Dedifferentiated amniotic fluid mesenchymal stem cell (primary cell): Measurements from ENCODE around the gene ADORA1.
A peak's percentile ranks its signal among the peaks of the same experiment; 100 is the strongest.

Experiments
- DNase-seq: peaks from one replicate; pipeline ENCODE4 v3.0.0-alpha.2; 2016; ENCODE audit errors: extremely low spot score

The ADORA1 gene

DNA sequence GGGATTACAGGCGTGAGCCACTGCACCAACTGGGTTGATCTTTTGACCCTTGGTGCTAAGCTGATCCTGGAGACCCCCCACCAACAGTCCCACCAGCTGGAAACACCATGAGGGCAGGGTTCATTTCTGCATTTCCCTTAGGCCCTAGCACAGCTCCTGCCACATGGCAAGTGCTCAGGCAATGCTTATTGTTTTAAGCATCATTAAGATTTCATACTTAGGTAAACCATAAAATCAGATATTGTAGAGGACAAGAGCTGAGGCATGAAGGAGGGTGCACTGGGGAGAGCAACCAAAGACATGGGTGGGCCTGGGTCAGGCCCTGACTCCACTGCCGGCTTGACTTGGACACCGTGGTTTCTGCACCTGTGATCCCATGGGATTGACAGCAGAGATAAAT lies 84.3 kb downstream of the ADORA1 start:
- DNase-seq, result no peak

DNA sequence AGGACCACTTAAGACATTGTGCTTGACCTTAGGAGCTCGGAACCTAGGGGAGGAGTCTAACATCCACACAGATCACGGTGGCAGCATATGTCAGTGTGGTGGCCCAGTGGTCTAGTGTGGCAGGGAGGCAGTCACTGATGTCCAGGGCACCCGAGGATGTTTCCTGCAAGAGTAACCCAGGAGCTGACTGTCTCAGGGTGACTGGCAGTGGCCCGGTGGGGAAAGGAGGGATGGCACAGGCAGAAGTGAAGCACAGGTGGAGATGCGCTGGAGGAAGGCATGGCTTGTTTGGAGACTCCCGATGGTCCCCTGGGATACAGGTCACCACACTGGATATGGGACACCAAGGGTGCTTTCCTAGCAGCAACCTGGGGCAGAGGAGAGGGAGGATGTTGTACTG lies 85.6 kb downstream of the ADORA1 start:
- no peak for DNase-seq

DNA sequence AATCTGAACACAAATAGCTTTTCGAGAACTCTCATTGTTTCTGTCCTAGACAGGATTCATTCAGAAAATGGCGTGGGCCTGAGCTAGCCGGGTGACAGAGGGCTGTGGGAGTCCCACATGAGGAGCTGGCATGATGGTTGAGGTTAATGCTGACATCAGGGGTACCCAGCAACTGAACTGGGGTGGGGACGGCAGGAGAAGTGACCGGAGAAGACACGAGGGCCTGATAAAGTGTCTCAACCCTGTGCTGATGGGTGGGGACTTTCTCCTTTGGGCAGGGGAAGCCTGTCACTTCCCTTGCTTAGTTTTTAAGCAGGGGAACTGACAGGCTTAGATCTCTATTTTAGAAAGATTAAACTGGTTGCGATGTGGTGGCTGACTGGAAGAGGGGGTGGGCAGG lies 87.3 kb downstream of the ADORA1 start:
- no peak for DNase-seq

DNA sequence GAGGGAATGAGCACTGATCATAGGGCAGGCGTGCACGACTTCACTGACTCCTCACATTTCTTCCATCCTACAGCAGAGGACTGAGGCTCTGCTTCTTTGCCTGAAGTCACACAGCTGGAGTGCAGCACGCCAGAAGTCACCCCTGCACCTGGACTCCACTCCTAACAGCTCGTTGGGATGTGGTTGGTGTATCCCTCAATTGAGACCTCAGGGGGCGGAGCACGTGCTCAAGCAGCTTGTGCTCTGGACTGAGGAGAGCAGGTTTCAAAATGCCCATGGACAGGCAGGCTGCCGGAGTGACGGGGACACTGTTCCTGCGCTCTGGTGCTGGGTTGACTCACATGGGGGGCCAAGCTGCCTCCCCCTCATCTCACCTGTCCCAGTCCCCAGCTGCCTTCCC lies 88.0 kb downstream of the ADORA1 start:
- DNase-seq, result no peak

DNA sequence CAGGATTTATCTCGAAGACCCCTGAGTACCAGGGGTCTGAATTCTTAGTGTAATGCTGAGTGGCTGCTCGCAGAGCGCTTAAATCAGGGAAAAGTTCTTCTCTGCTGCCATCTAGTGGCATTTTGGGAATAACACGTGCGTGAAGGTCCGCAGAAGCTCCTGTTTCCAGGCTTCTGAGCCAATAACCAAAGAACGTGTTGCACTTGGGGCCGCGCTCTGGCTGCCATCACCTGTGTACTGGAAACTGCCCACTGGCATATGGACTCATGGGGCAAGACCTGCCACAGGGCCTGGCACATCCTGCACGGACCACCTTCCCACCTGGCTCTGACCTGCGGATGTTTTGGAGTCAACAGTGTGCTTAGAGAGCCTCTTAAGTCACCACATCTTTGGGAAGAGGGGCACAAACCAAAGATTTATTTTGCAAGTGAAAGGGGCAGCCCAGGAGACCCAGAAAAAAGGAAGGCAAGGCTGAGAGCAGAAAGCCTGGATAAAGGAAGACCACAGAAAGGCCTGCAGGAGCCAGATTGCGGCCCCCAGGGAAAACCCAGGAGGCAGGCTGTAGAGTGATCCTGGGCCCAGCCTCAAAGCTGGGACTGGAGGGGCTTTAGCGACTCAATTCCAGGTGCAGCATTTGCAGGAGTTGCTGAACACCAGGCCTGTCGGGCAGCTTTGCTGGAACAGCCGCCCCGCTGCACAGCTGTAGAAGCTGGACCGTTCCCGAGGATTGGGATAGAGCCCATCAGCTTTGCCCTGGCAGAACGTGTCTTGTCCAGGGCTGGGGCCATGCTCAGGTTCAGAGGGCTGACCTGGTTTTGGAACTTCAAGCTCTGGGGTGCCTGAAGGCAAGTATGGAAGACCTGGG lies 89.0 kb downstream of the ADORA1 start:
- DNase-seq, result peak; percentile 51
